Measurements from ENCODE around the gene NAXE.

Gene NAXE

GRCh38 chr1:156638189-156638985, 46.8 kb downstream of the NAXE start:
- H3K9me3 ChIP-seq (ENCODE audit: low read length) = no peaks in the 10 kb centered on the region
- H2AFZ ChIP-seq (ENCODE audit: low read length) = no peak overlapping the region
- no peaks in the 10 kb centered on the region for H3K36me3 ChIP-seq (ENCODE audit: insufficient read depth, low read length)
- H3K27me3 ChIP-seq (ENCODE audit: insufficient read depth, low read length) = peaks cover 12% of the 10 kb centered on the region; the same call in 1 of the 2 replicates
- TF ChIP-seq, protein P1, sequence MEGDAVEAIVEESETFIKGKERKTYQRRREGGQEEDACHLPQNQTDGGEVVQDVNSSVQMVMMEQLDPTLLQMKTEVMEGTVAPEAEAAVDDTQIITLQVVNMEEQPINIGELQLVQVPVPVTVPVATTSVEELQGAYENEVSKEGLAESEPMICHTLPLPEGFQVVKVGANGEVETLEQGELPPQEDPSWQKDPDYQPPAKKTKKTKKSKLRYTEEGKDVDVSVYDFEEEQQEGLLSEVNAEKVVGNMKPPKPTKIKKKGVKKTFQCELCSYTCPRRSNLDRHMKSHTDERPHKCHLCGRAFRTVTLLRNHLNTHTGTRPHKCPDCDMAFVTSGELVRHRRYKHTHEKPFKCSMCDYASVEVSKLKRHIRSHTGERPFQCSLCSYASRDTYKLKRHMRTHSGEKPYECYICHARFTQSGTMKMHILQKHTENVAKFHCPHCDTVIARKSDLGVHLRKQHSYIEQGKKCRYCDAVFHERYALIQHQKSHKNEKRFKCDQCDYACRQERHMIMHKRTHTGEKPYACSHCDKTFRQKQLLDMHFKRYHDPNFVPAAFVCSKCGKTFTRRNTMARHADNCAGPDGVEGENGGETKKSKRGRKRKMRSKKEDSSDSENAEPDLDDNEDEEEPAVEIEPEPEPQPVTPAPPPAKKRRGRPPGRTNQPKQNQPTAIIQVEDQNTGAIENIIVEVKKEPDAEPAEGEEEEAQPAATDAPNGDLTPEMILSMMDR (IDR thresholded peaks at IDR 0.05; ENCODE audit: low read length) = no peak
- no peak for TF ChIP-seq EZH2 (IDR thresholded peaks at IDR 0.05; ENCODE audit: borderline replicate concordance, low read length)
- H3K79me2 ChIP-seq (ENCODE audit: insufficient read depth, low read length) = no peaks in the 10 kb centered on the region
- H4K20me1 ChIP-seq (ENCODE audit: insufficient read depth, low read length) = no peaks in the 10 kb centered on the region
- no peaks in the 10 kb centered on the region for H3K9me2 ChIP-seq (ENCODE audit: low read depth, low read length)
- no peak overlapping the region for H3K9ac ChIP-seq (ENCODE audit: low read length)
- H3K4me1 ChIP-seq (ENCODE audit: insufficient read depth, low read length, severe bottlenecking) = no peaks in the 10 kb centered on the region
- no peak overlapping the region for H3K27ac ChIP-seq (ENCODE audit: low read depth, low read length, poor library complexity, severe bottlenecking)
- no peak overlapping the region for H3K4me3 ChIP-seq (ENCODE audit: low read depth, low read length, poor library complexity, severe bottlenecking)
- no peak overlapping the region for H3K4me2 ChIP-seq (ENCODE audit: low read length)
- H3F3A ChIP-seq (ENCODE audit: insufficient read depth, low read length) = no peaks in the 10 kb centered on the region

DNA sequence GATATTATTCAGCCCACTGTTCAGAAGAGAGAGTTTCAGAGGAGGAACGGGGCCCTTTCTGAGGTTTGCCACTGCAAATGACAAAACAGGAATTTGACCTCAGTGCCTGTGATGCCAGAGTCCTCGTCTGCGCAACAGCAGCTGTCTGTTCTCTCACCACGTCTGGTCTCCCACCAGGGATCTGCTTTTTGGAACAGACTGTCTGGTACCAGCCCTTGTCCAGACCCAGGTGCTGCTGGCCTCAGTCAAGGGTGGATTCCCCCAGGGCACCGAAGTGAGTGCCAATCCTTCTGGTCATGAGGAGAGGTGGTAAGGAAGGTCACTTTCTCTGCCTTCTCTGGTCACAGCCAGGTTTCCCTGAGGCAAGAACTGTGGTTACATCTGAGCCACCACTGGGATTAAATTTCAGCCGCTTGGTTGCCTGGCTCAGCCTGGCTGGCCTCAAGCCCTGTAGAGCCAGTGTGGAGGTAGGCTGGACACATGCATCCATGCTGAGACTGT, 48.1 kb downstream of the NAXE start:
- Histone ChIP-seq H2AFZ (ENCODE audit: low read length) (no peak overlapping the region), H3K4me2 (ENCODE audit: low read length) (no peak overlapping the region), H3F3A (ENCODE audit: insufficient read depth, low read length) (no peaks in the 10 kb centered on the region), H3K4me1 (ENCODE audit: insufficient read depth, low read length, severe bottlenecking) (no peaks in the 10 kb centered on the region), H3K79me2 (ENCODE audit: insufficient read depth, low read length) (no peaks in the 10 kb centered on the region), H3K36me3 (ENCODE audit: insufficient read depth, low read length) (no peaks in the 10 kb centered on the region), H4K20me1 (ENCODE audit: insufficient read depth, low read length) (no peaks in the 10 kb centered on the region), H3K4me3 (ENCODE audit: low read depth, low read length, poor library complexity, severe bottlenecking) (no peak overlapping the region), H3K9me2 (ENCODE audit: low read depth, low read length) (no peaks in the 10 kb centered on the region), H3K27me3 (ENCODE audit: insufficient read depth, low read length) (peaks cover 10% of the 10 kb centered on the region; the same call in 1 of the 2 replicates), H3K9ac (ENCODE audit: low read length) (no peak overlapping the region), H3K9me3 (ENCODE audit: low read length) (no peaks in the 10 kb centered on the region), H3K27ac (ENCODE audit: low read depth, low read length, poor library complexity, severe bottlenecking) (no peak overlapping the region)
- TF ChIP-seq, protein P1 (IDR thresholded peaks at IDR 0.05; ENCODE audit: low read length) = no peak
- TF ChIP-seq EZH2 (IDR thresholded peaks at IDR 0.05; ENCODE audit: borderline replicate concordance, low read length) = no peak

GRCh38 chr1:156640842-156641706, 49.5 kb downstream of the NAXE start:
- Histone ChIP-seq H3K27me3 (ENCODE audit: insufficient read depth, low read length) (peaks cover 7% of the 10 kb centered on the region; the same call in 1 of the 2 replicates), H3K79me2 (ENCODE audit: insufficient read depth, low read length) (no peaks in the 10 kb centered on the region), H3F3A (ENCODE audit: insufficient read depth, low read length) (no peaks in the 10 kb centered on the region), H4K20me1 (ENCODE audit: insufficient read depth, low read length) (no peaks in the 10 kb centered on the region), H2AFZ (ENCODE audit: low read length) (no peak overlapping the region), H3K36me3 (ENCODE audit: insufficient read depth, low read length) (no peaks in the 10 kb centered on the region), H3K4me1 (ENCODE audit: insufficient read depth, low read length, severe bottlenecking) (no peaks in the 10 kb centered on the region), H3K4me2 (ENCODE audit: low read length) (no peak overlapping the region), H3K9ac (ENCODE audit: low read length) (no peak overlapping the region), H3K9me2 (ENCODE audit: low read depth, low read length) (no peaks in the 10 kb centered on the region), H3K27ac (ENCODE audit: low read depth, low read length, poor library complexity, severe bottlenecking) (no peak overlapping the region), H3K9me3 (ENCODE audit: low read length) (no peaks in the 10 kb centered on the region), H3K4me3 (ENCODE audit: low read depth, low read length, poor library complexity, severe bottlenecking) (no peak overlapping the region)
- TF ChIP-seq, protein P1 (IDR thresholded peaks at IDR 0.05; ENCODE audit: low read length) = no peak
- TF ChIP-seq EZH2 (IDR thresholded peaks at IDR 0.05; ENCODE audit: borderline replicate concordance, low read length) = no peak
